Stimulated activated memory B cell treated with anti-CD40 and anti-IgM and Interleukin-4, amounts not matched to agents 10 μg/mL and 1 μg/mL and 100 μg/mL, for 72 hours (primary cell): ENCODE results near the gene MOB1A.
"Not testable (repeated sequence)": the region's sequence is repeated elsewhere in the genome, so short reads cannot be mapped to it uniquely, and the experiment has no call there.

Experiments
- ATAC-seq: fragments of 150-1000 bp; cut with Tn5 transposase; 2 replicates; pipeline ENCODE4 v1.10.0; 2021
- H3K27ac Mint-ChIP-seq: one replicate; pipeline ENCODE4 v1.8.0; 2022; ENCODE audit warnings: mild to moderate bottlenecking, mixed read lengths
- H3K27me3 Mint-ChIP-seq: one replicate; pipeline ENCODE4 v1.8.0; 2022; ENCODE audit warnings: mixed read lengths
- H3K36me3 Mint-ChIP-seq: one replicate; pipeline ENCODE4 v1.8.0; 2022; ENCODE audit warnings: mixed read lengths
- H3K4me1 Mint-ChIP-seq: one replicate; pipeline ENCODE4 v1.8.0; 2022; ENCODE audit warnings: mixed read lengths
- H3K4me3 Mint-ChIP-seq: one replicate; pipeline ENCODE4 v1.8.0; 2022; ENCODE audit warnings: mild to moderate bottlenecking, moderate library complexity, mixed read lengths
- H3K9me3 Mint-ChIP-seq: one replicate; pipeline ENCODE4 v1.8.0; 2022; ENCODE audit warnings: mixed read lengths

MOB1A gene

DNA sequence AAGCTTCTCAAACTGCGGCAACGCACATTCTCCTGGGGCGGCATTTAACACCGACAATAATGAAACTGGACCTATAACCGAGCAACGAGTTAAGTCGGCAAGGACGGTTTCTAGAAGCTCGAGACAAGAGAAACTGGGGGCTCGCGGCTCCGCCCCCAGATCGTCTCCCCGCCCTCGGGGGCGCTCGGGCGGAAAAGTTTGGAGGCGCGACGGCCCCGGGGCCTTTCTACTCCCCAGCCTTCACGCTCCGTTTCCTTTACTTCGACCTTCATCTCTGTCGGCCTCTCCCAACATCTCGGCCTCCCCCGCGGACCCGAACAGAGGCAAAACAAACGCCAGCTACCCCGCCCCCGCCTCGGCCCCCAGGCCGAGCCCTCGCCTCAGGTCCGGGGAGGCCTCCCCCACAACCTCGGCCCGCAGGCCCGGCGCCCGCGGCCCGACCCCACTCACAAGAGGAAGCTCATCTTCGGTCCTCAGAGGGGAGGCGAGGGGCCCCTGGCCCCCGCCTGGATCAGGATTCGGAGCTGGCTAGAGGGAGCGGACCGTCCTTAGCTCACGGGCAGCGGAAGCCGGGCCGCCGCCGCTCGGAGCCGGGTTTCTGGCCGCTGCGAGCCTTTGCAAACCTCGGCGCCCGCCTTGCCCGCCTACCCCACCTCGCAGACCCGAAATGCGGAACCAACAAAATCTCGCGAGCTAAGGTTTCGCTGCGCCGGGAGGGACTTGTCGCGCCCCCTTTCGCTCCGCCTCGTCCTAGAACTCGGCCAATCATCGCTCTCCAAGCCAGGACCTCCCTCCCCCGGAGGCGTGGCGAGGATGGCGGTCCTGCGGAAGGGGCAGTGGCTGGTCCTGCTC is at the start of gene MOB1A:
Gene MOB1A, minus strand, starts transcription at position 669 of the 852 bp plus-strand sequence. Its CDS starts 205 bp downstream, at position 464.
- Mint-ChIP-seq H3K27ac (peak within 1 kb of the TSS; percentile 98), H3K4me3 (peak within 1 kb of the TSS; percentile 85), H3K9me3 (no peaks in the 10 kb centered on the region), H3K36me3 (peaks cover 29% of the 10 kb centered on the region), H3K27me3 (no peaks in the 10 kb centered on the region), H3K4me1 (peaks cover 50% of the 10 kb centered on the region)
- ATAC-seq: peak; percentile 94

GRCh38 chr2:74227646-74228045 is 49.0 kb upstream of the MOB1A start:
- no peak for ATAC-seq
- Mint-ChIP-seq H3K4me1 (peaks cover 16% of the 10 kb centered on the region), H3K36me3 (peaks cover 18% of the 10 kb centered on the region), H3K27ac (no peak overlapping the region), H3K4me3 (no peak overlapping the region), H3K27me3 (no peaks in the 10 kb centered on the region), H3K9me3 (no peaks in the 10 kb centered on the region)

DNA sequence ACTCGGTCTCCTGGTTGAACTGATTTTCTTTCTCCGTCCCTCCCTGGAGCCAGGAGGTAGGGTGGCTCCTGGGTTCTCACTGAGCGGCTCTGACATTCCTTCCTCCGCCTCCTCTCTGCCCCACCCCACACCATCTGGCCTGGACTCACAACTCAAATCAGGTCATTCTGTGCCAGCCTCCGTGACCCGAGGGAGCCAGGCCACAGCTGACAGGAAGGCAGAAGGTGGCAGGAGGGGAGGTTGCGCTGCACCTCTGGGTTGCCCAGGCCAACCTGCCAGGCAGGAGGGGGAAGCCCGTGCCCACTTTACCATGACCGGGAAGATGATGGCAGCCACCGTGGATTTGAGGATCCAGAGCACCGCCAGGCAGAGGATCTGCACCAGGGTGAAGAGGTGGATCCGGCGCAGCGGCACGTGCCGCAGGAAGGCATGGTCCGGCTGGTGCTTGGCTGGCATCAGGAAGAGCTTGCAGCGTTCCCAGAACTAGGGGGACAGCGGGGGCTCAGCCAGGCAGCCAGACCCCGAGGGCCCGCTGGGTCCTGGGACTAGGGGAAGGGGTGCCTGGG is 48.1 kb upstream of the MOB1A start:
- Mint-ChIP-seq H3K4me3 (no peak overlapping the region), H3K36me3 (peaks cover 15% of the 10 kb centered on the region), H3K9me3 (no peaks in the 10 kb centered on the region), H3K4me1 (peaks cover 16% of the 10 kb centered on the region), H3K27me3 (no peaks in the 10 kb centered on the region), H3K27ac (no peak overlapping the region)
- ATAC-seq: no peak

- no peak for ATAC-seq
- H3K27ac Mint-ChIP-seq: no peak overlapping the region
- H3K36me3 Mint-ChIP-seq: peaks cover 12% of the 10 kb centered on the region
- no peak overlapping the region for H3K4me3 Mint-ChIP-seq
- peaks cover 16% of the 10 kb centered on the region for H3K4me1 Mint-ChIP-seq
- no peaks in the 10 kb centered on the region for H3K9me3 Mint-ChIP-seq
- H3K27me3 Mint-ChIP-seq: no peaks in the 10 kb centered on the region
These were observed 47.2 kb upstream of the MOB1A start for GRCh38 chr2:74225698-74226459.

DNA sequence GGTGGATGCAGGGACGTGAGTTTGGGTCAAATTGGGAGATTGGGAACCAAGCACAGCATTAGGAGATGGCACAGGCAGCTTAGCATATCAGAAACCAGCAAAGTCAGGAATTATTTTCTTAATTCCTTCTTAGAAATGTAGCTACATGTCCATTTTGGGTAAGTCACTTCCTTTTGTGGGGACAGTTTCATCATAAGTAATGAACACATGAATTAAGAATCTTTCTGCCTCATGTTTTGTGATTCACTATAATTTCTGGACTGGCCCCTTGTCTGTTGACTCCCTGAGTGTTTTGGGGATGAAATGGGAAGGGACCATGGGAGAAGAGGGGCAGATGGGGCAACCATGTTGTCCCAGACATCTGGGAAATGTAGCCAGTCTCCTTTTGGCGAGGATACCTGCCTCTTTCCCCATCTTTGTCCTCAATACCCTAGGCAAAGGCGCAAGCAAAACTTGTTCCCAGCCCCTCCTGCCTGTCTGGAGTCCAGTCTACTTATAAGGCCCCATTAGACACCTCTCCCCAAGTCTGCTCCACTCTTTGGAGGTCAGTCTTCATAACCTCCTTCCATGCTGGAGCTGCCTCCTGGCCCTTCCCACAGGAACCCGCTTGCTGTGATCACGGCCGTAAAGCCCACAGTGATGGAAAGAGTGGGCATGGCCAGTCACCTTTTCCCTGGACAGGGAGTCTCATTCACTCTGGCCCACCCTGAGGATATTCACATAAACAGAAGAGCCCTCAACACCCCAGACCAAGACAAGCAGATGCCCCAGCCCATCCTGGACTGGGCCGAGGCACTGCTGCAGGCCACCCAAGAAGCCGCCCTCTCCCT is 45.5 kb upstream of the MOB1A start:
- H3K4me1 Mint-ChIP-seq: peaks cover 16% of the 10 kb centered on the region
- no peak overlapping the region for H3K4me3 Mint-ChIP-seq
- peaks cover 26% of the 10 kb centered on the region for H3K36me3 Mint-ChIP-seq
- H3K27me3 Mint-ChIP-seq: no peaks in the 10 kb centered on the region
- H3K27ac Mint-ChIP-seq: peak overlapping the region; percentile 31
- H3K9me3 Mint-ChIP-seq: no peaks in the 10 kb centered on the region
- ATAC-seq: no peak

GRCh38 chr2:74222300-74222650 is 43.6 kb upstream of the MOB1A start:
- ATAC-seq: no peak
- no peak overlapping the region for H3K27ac Mint-ChIP-seq

DNA sequence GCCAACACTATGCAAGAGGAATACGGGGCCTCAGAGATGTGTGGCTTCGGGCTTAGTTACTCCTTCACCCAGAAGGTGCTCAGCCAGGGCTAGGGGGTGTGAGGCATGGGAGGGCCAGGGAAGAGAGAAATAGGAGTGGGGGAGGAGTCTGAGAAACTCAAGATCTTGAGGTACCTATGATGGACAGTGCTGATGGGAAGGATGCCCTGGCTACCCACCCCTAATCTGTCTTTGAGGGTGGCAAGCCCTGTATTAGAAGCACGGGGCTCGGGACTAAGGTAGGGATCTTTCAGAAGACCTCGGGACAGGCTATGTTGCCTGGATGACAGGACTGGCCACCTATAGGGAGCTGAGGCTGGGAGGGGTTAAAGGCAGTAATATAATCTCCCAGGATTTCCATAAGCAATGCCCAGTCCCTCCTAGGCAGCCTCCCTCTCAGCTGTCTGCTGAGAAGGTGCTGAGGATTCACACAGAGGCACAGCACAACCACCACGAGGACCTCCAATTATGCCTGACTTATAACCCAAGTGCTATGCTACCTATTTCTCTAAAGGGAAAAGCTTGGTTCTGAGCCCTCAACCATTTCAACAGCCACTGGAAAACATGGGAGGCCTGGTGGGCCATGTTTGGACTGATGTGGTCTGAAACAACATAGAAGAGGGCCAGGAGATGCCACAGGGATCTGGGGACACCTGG is 43.1 kb upstream of the MOB1A start:
- Mint-ChIP-seq H3K9me3 (no peaks in the 10 kb centered on the region), H3K36me3 (peaks cover 28% of the 10 kb centered on the region), H3K27me3 (no peaks in the 10 kb centered on the region), H3K4me3 (no peak overlapping the region), H3K4me1 (peaks cover 14% of the 10 kb centered on the region), H3K27ac (no peak overlapping the region)
- no peak for ATAC-seq

More at GRCh38 chr2:74222300-74222650, 43.6 kb upstream of the MOB1A start:
- H3K9me3 Mint-ChIP-seq: no peaks in the 10 kb centered on the region
- peaks cover 16% of the 10 kb centered on the region for H3K4me1 Mint-ChIP-seq
- H3K27me3 Mint-ChIP-seq: no peaks in the 10 kb centered on the region
- H3K4me3 Mint-ChIP-seq: no peak overlapping the region
- peaks cover 29% of the 10 kb centered on the region for H3K36me3 Mint-ChIP-seq

- H3K27me3 Mint-ChIP-seq: no peaks in the 10 kb centered on the region
- H3K36me3 Mint-ChIP-seq: peaks cover 23% of the 10 kb centered on the region
- H3K4me3 Mint-ChIP-seq: no peak overlapping the region
- ATAC-seq: no peak
- H3K9me3 Mint-ChIP-seq: no peaks in the 10 kb centered on the region
- H3K4me1 Mint-ChIP-seq: peaks cover 9% of the 10 kb centered on the region
- no peak overlapping the region for H3K27ac Mint-ChIP-seq
These were observed 42.4 kb upstream of the MOB1A start for GRCh38 chr2:74221091-74221490.

DNA sequence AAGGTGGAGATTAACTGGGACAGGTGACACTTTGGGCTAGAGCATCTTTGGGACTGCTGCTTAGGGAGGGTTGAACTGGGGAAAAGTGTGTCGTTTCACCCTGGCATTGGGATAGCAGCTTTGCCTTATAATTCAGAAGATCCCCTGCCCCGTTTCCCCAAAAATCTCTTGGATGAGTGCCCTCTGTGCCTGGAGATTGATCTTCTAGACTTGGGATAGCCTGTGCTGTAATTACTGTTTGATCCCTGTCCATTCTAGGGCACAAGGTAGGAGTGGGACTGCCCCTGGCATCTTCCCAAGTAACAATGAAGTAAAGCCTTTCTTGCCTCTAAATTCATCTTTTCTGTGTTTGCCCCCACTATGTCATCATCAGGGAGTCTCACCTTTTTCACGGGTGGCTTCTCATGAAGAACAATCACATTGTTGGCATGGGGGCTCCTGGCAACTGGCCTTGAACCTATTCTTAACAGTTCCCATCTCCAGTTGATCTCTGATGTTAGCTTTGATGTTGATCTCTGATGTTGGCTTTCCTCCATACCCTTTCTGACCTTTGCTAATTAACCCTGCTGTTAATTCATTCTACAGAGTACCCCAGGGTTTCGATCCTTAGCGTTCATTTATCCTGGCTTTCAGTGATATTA is 41.3 kb upstream of the MOB1A start:
- Mint-ChIP-seq H3K4me3 (no peak overlapping the region), H3K4me1 (peaks cover 5% of the 10 kb centered on the region), H3K36me3 (peaks cover 32% of the 10 kb centered on the region), H3K27ac (no peak overlapping the region), H3K27me3 (no peaks in the 10 kb centered on the region), H3K9me3 (no peaks in the 10 kb centered on the region)
- ATAC-seq: no peak

GRCh38 chr2:74216642-74217041 is 38.0 kb upstream of the MOB1A start:
- Mint-ChIP-seq H3K4me3 (no peak overlapping the region), H3K36me3 (peaks cover 44% of the 10 kb centered on the region), H3K4me1 (peaks cover 5% of the 10 kb centered on the region), H3K27me3 (no peaks in the 10 kb centered on the region), H3K27ac (no peak overlapping the region), H3K9me3 (no peaks in the 10 kb centered on the region)
- no peak for ATAC-seq

GRCh38 chr2:74215771-74216170 is 37.1 kb upstream of the MOB1A start:
- ATAC-seq, H3K9me3 Mint-ChIP-seq: not testable (repeated sequence)

GRCh38 chr2:74212702-74213410 is 34.2 kb upstream of the MOB1A start:
- Mint-ChIP-seq H3K4me1 (peaks cover 11% of the 10 kb centered on the region), H3K27ac (no peak overlapping the region), H3K36me3 (peaks cover 59% of the 10 kb centered on the region), H3K4me3 (no peak overlapping the region), H3K9me3 (no peaks in the 10 kb centered on the region), H3K27me3 (no peaks in the 10 kb centered on the region)
- ATAC-seq: peak; percentile 27

More at GRCh38 chr2:74215771-74216170, 37.1 kb upstream of the MOB1A start:
- not testable (repeated sequence) for H3K4me3 Mint-ChIP-seq, H3K27ac Mint-ChIP-seq, H3K4me1 Mint-ChIP-seq, H3K27me3 Mint-ChIP-seq
- peaks cover 53% of the 10 kb centered on the region for H3K36me3 Mint-ChIP-seq

- peak overlapping the region; percentile 56 for H3K4me3 Mint-ChIP-seq
- peak; percentile 95 for ATAC-seq
- peak overlapping the region; percentile 90 for H3K27ac Mint-ChIP-seq
- peaks cover 41% of the 10 kb centered on the region for H3K4me1 Mint-ChIP-seq
- H3K9me3 Mint-ChIP-seq: no peaks in the 10 kb centered on the region
- H3K36me3 Mint-ChIP-seq: peaks cover 57% of the 10 kb centered on the region
- H3K27me3 Mint-ChIP-seq: no peaks in the 10 kb centered on the region
These were observed 27.6 kb upstream of the MOB1A start for GRCh38 chr2:74206180-74206688.
